NT2/D1 (cell line): Measurements from ENCODE around the gene AFDN.

ENCODE experiments used
- SUZ12 ChIP-seq: IDR thresholded peaks from 2 replicates; pipeline ENCODE4 v1.6.1; 2011; ENCODE audit not compliant: insufficient read length, insufficient read depth; ENCODE audit errors: extremely low read depth
- YY1 ChIP-seq: IDR thresholded peaks from 2 replicates; pipeline ENCODE4 v1.6.1; 2011; ENCODE audit not compliant: insufficient read length, insufficient read depth
- ZNF274 ChIP-seq: IDR thresholded peaks from 2 replicates; pipeline ENCODE4 v1.6.1; 2011; ENCODE audit warnings: mild to moderate bottlenecking, low read depth, low read length

GRCh38 chr6:167848783-167849182 lies 22.1 kb downstream of the AFDN start:
- TF ChIP-seq SUZ12 (no peak), YY1 (no peak), ZNF274 (no peak)
